ENCODE data around the gene PODXL2.
"Not testable (repeated sequence)": the region's sequence is repeated elsewhere in the genome, so short reads cannot be mapped to it uniquely, and the experiment has no call there.

PODXL2 gene

DNA sequence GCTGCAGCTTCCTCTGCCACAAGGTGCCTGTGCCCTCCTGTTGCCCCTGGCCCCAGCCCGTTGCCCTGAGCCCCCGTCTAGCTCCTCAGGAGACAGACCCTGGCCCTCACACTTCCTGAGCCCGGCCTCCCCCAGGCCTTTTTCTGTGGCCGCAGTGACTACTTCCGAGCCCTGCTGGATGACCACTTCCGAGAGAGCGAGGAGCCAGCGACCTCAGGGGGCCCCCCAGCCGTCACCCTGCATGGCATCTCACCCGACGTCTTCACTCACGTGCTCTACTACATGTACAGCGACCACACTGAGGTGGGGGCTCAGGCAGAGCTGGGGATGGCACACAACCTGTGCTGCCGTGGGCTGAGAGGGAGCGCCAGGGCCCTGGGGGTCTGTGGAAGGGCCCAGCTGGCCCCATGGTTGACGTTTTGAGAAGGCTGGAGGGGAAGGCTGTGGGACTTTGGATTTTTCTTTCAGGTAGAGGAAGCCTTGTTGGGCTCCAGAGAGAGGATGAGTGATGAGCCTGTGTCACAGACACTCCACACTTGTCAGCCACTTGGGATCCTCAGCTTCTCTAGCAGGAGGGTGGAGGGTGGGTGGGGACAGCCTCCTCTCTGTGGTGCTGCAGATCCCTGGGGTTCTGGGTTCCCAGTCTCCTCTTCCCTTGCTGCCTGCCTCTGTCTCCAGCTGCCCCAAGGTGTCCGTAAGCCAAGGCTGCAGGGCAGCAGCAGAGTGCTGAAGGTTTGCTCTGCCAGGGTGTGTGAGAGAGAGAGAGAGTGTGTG lies 48.7 kb downstream of the PODXL2 start:
- DNase-seq: no peak

DNA sequence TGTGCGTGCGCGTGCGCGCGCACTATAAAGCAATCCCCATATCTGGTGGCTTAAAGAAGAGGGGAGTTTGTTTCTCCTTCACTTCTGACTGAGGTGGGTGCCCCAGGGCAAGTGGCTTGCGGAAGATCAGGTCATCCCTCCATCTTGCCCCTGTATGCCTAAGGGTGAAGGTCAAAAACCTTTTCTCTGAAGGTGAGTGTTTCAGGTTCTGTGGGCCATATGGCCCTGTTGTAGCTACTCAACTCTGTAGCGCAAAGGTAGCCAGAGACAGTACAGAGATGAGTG lies 49.3 kb downstream of the PODXL2 start:
- DNase-seq: no peak

DNA sequence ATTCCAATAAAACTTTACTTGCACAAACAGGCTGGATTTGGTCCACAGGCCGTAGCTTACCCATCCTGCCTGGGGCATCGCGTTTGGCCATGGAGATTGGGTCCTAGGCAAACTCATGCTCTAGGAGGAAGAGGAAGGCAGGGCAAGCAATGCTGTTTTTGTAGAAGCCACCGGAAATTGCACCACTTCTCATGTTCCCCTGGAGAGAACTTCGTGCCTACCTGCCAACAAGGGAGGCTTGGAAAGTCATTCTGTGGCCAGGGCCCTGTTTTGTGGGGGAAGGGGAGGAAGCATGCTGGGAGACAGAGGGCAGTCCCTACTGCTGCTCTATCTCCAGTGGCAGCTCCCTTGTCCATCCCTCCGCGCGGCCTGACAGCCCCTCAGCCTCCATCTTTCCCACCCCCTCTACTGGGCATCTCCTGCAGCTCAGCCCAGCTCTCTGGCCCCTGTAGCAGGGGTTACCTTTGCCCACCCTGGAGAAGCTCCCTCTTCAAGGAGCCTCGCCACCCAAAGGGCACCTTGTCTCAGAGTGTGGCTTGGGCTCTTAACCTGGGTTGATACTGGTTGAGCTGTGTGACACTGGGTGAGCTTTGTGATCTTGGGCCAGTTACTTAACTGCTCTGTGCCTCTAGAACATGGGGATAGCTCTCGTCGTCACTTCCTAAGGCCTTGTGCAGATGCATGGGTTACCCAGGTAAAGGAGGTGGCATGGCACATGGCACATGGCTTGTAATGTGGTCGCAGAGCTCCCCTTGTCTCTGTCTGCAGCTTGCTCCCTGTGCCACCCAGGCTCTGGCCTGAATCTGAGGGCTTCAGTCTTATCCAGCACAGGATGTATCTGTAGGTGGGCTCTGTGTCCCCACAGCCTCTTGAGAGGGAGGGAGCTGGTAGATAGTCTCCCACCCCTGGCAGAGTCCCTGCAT lies 49.9 kb downstream of the PODXL2 start:
- no peak for DNase-seq

DNA sequence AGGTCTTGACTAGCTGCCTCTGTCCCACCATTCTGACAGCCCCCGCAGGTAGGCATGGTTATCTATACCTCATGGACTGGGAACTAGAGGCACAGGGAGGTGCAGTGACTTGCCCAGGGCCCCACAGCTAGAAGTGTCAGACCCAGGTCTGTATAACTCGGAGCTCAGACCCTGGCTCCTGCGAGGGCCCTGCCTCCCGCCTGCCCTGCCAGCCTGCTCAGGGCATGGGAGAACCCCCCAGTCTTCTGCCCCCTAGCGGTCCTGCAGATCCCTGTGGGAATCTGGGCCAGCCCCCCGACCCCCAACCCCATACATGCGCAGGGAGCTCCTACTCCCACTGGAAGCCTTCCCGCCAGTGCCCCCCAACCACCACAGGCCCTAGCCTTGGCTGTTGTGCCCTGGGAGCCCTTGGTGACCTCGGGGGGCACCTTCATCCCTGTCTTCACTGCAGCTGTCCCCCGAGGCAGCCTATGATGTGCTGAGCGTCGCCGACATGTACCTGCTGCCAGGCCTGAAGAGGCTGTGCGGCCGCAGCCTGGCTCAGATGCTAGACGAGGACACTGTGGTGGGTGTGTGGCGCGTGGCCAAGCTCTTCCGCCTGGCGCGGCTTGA lies 50.7 kb downstream of the PODXL2 start:
- no peak for DNase-seq

DNA sequence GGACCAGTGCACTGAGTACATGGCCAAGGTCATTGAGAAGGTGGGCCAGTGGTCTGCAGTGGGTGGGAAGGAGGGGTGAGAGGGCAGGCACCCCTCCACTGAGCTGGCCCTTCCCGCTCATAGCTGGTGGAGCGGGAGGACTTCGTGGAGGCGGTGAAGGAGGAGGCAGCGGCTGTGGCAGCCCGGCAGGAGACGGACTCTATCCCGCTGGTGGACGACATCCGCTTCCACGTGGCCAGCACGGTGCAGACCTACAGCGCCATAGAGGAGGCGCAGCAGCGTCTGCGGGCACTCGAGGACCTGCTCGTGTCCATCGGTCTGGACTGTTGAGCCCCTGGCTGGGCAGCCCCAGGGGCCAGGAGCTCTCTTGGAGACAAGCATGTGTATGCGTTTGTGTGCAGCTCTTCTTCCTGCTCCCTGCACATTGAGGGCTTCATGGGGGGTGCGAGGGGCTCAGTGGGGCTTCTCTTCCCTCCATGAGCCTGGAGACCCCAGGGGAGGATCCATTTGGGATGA lies 51.2 kb downstream of the PODXL2 start:
- DNase-seq: no peak

DNA sequence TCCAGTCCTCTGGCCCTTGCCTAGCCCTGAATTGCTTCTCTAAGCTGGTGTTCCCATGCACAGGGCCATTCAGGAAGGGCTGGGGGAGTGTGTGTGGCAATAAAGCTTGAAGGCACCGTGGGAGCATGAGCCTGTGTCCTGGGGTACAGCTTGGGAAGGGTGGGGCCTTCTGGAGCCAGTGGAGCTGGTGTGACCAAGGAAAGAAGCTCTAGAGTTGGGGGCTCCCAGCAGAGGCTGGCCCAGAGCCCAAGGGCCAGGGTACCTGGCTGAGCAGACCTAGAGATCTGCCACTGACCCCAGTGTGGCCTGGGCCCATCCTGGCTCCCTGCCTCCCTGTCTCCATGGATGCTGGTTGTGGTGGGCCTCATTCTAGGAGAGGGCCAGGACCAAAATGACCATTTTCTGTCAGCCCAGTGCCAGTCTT lies 51.8 kb downstream of the PODXL2 start:
- DNase-seq: no peak

DNA sequence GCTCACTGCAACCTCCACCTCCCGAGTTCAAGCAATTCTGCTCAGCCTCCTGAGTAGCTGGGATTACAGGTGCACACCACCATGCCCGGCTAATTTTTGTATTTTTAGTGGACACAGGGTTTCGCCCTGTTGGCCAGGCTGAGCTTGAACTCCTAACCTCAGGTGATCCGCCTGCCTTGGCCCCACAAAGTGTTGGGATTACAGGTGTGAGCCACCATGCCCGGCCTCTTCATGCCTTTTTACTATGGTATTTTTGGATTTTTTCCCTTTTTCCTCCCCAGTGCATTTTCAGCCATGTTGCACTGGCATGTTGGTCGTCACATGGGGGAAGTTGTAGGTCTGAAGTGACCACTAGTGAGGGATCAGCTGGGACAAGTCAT lies 53.2 kb downstream of the PODXL2 start:
- DNase-seq: not testable (repeated sequence)

DNA sequence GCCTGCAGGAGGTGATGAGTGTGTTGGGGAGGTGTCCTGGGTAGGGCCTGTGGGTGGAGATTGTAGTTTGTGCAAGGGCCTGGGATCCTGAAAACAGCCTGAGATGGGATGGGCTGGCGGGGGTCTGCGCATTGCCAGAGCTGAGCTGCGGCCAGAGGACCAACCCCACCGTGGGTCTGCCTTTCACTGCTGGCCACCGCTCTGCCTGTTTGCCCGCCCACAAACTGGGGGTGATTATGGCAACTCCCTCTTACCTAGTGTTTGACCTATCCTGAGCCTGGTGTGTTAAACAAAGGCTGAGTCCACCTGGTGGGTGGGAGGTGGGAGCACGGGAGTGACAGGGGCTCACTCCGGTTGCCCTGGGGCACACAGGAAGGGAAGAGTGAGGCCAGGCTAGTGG lies 53.6 kb downstream of the PODXL2 start:
- DNase-seq: no peak

DNA sequence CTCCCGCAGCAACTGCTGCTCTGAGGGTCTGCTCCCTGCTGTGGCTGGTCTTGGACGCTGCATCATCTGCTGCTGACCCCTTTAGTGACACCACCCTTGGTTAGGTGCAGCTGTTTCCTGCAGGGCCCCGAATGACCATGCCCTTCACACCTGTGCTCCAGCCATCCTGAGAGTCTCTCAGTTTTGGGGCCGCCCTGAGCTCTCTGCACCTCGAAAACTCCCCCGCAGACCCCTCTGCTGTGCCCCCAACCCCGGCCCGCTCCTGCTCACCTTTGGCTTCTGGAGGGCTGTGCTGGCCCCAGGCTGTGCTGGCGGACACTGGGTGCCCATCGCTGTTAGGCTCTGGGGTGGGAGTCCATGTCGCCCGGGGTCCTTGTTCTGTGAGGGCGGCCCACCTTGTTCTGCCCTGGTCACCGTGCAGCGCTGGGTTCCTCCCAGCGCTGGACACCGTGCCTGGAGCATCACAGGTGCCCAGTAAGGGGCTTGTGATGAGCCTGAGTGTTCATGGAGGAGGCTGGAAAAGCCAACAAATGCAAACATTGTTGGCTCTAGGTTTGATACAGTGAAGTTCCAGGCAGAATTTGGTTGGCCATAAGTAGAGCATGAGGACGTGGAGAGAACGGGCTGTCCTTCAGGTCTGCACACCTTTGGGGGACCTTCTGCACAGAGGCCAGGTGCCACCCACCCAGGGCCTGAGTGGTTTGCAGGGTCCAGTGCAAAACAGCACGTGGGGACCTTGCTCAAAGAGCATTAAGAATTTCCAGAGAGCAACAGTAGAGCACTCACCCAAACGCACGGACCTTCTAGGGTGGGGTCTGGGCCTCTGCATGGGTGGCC lies 56.1 kb downstream of the PODXL2 start:
- DNase-seq: no peak

DNA sequence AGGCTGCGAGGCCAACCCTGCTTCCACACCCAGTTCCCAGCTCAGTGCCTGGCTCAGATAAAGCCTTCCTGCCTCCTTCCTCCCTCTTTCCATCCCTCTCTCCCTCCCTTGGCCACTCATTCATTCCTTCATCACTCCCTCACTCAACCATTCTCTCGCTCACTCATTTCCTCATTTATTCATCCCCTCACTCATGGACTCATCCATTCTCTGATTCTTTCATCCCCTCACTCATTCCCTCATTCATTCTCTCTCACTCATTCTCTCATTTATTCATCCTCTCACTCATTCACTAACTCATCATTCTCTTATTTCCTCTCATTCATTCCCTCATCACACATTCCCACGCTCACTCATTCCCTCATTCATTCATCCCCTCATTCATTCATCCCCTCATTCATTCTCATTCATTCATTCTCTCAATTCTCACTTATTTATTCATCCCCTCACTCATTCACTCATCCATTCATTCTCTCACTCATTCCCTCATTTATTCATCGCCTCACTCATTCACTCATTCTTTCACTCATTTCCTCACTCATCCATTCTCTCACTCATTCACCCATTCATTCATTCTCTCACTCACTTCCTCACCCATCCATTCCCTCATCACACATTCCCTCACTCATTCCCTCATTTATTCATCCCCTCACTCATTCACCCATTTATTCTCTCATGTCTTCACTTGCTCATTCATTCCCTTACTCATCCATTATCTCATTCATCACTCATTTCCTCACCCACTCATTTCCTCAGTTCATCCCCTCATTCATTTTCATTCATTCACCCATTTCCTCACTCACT lies 56.9 kb downstream of the PODXL2 start:
- DNase-seq: no peak

DNA sequence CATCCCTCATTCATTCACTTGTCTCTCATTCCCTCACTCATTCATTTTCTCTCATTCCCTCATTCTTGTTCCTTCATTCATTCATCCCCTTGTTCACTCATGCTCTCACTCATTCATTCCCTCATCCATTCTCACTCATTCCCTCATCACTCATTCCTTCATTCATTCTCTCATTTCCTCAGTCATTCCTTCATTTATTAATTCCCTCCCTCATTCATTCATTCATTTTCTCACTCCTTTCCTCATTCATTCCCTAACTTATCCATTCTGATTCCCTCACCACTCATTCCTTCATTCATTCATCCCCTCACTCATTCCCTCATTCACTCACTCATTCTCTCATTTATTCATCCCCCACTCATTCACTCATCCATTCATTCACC lies 57.5 kb downstream of the PODXL2 start:
- no peak for DNase-seq

DNA sequence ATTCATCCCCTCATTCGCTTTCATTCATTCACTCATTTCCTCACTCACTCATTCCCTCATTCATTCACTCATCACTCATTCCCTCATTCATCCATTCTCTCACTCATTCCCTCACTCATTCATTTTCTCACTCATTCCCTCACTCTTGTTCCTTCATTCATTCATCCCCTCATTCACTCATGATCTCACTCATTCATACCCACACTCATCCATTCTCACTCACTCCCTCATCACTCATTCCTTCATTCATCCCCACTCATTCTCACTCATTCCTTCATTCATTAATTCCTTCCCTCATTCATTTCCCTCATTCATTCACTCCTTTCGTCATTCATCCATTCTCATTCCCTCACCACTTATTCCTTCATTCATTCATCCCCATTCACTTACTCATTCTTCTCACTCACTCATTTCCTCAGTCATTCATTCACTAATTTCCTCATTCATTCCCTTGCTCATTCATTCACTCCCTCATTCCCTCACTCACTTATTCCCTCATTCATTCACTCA lies 58.3 kb downstream of the PODXL2 start:
- no peak for DNase-seq

DNA sequence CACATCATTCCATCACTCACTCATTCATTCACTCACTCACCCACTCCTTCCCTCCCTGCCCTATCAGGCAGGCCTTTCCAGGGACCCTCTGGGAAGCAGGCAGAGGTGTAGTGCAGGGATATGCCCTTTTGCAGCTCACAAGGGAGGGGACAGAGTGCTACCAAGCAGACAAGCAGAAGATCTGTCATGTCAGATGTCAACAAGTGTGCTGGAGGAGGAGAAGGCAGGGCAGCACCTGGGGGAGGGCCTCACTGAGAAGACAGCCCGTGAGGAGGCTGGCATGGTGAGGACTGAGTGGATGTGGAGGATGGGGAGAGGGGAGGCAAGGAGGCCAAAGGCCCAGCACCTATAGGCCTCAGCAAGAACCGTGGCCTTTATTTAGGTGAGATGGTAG lies 59.0 kb downstream of the PODXL2 start:
- no peak for DNase-seq

DNA sequence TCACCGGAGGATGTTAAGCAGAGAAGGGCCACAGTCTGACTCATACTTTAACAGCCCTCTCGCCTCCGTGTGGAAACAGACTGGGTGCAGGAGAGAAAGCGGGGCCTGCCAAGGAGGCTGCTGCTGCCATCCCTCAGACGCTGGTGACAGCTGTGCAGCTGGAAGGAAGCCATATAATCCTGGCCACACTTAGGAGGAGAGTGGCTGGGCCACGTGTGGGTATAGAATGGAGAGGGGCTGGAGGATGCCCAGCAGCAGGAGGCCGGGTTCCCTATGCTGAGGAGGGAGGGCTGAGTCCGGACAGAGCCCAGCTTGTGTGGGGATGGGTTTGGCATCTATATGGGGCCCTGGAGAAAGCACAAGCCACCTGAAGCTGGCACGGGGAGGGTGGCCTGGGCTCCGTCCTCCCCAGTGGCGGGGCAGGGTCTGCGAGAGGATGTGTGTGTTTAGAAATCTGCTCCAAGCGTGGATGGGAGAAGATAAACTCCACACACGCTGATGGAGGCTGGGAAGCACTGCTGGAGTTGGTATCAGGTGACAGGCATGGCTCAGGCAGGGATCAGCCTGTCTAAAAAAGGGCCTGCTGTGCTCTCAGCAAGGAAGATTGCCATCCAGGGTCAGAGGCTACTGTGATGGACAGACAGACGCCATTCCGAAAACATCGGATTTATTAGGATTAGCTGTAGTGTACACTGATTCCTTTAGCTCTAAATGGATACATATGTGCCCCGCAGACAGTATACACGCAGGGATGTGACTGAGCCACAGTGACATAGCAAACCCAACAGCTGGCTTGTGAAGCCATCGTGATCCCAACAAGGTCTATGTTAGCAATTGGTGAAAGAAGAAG lies 59.7 kb downstream of the PODXL2 start:
- DNase-seq: peak; percentile 86

DNA sequence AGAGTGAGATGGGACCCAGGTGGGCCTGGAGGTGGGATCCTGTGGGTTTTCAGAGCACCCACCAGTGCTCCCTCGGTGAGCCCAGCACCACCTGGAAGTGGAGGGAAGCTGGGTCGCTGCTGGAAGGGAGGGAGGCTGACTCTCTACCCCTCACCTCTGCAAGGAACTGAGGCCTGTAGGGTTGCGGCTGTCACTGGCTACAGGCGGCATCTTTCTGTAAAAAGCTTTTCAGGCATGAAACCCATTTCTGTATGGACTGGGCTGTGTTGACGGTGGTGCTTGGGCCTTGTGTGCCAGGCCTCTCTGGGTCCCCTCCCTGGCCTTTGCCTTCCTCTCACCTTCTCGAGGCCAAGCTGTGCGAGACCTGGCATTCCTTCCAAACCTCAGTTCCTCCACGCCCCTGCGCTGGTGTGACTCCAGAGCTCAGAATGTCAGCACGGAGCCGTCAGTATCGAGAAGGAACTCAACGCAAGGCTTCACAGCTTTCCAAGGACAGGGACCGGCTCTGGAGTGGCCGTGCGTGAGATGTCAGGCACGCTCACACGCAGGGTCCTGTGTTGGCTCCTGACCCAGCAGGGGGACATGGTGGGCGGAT lies 60.4 kb downstream of the PODXL2 start:
- no peak for DNase-seq

DNA sequence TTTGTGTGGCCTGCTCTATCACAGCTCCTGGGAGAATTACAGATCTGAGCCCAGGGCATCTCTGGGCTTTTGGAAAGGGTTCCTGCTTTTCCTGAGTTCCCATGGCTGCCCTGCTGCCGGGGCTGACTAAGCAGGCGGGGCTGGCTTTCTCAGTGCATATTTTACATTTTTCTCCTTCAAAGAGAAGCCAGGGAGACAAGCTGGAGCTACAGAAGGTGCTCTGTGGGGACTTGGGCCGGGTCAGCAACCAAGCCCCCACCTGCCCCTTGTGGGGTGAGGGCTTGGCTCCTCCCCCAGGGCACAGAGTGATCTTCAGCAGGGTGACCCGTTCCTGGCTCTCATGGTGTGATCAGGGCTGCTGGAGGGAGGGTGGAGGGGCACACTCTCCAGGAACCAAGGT lies 61.1 kb downstream of the PODXL2 start:
- DNase-seq: no peak

DNA sequence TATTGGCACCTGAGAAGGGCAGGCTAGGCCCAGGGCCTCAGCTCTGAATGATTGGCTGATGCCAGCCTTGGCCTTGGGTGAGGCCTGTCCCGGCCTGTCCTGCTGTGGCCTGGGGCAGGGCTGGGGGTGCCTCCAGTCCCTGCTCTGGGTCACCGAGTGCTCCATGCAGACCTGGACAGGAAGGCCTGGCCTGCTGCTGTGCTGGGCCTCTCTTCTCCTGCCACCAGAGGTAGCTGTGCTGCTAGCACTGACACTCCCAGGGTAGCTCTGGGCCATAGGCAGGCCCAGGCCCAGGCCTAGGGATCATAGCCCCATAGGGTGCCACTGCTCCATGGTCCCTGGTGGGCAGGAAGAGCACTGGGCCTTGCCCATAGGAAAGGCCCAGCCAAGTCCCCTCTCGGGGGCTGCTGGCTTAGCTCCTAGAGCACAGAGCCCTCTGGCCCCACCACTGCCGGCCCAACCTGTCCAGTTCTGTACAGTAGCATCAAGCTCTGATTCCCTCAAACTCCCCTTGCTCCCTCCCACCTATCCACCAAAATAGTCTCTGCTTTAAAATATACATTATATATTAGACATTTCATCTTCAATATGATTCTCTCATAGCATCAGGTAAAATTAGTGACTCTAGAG lies 62.0 kb downstream of the PODXL2 start:
- no peak for DNase-seq

DNA sequence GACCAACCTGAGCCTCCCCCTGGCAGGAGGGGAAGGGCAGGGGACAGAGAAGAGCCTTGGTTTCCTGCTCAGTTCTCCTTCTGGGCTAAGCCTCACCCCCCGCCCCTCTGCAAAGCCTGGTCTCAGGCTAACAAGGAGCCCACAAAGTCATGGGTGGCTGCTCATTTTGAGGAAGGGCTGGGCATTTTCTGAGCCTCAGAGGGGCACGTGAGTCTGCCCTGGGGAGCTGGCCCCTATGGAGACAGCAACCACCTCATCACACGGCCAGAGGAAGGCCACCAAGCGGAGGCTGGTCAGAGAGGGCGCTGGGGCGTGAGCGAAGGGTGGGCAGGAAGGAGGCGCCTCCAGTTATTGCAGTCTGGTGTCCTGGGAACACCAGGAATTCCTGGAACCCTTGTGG lies 62.5 kb downstream of the PODXL2 start:
- DNase-seq: no peak

DNA sequence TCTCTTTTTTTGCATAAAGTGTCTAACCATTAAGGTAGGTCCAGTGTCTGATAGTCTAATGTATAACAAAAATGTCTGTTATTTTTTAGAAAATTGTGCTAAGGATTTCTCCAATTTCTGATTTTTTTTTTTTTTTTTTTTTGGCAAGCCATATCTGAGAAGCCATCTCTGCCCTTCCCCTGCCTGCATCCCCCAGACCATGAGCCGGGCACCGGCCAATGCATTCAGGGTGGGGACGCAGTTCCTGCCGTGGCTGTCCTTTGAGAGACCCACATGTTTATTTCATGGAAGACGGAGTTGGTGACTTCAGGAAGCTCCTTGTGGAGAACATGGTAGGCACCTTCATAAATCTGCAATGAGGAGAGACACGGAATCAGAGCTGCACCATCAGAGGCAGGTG lies 63.0 kb downstream of the PODXL2 start:
- DNase-seq: no peak
